ENCODE measurements around the gene NEB. TPM values are rescaled to one million over a fixed set of nuclear protein-coding genes. Genes with fewer than 3 reads are reported as not detected.

The NEB gene
- total and polyA plus RNA-seq, 2 of the 13 experiments (the other 11 are each of a cell fraction or from before 2014, with no cell fraction given): 0.21 to 0.24 TPM

GRCh38 chr2:151783133-151783520 is 48.9 kb upstream of the NEB start:
- CTCF ChIA-PET (ENCODE audit: low intra/inter-chr PET ratio, low total read pairs): no interaction called here
- 95% methylated on average over 2 of the region's 2 CpGs for WGBS (ENCODE audit: low lambda C conversion rate)
- TF ChIP-seq GTF2F1 (IDR thresholded peaks at IDR 0.05; ENCODE audit: low read length) (no peak), DRAP1 (CRISPR knock-in tag; IDR thresholded peaks at IDR 0.05) (no peak), DNMT1 (CRISPR knock-in tag; IDR thresholded peaks at IDR 0.05) (no peak), ZNF138 (CRISPR knock-in tag; IDR thresholded peaks at IDR 0.05; ENCODE audit: low read depth) (no peak), HMGXB4 (CRISPR knock-in tag; IDR thresholded peaks at IDR 0.05; ENCODE audit: borderline replicate concordance in 1 of 2, low read depth in 1 of 2) (no peak), BHLHE40 (IDR thresholded peaks at IDR 0.05; ENCODE audit: low read length) (no peak), PHB2 (IDR thresholded peaks at IDR 0.05; ENCODE audit: partially characterized antibody) (no peak), ZNF484 (CRISPR knock-in tag; IDR thresholded peaks at IDR 0.05; ENCODE audit: borderline replicate concordance, low read depth) (no peak), HOXA7 (CRISPR knock-in tag; IDR thresholded peaks at IDR 0.05) (no peak), TCF12 (IDR thresholded peaks at IDR 0.05) (no peak), TCF12 (CRISPR knock-in tag; IDR thresholded peaks at IDR 0.05) (no peak), FOXA1 (IDR thresholded peaks at IDR 0.05) (no peak), FOXA1 (CRISPR knock-in tag; IDR thresholded peaks at IDR 0.05) (no peak), ZMYM2 (CRISPR knock-in tag; IDR thresholded peaks at IDR 0.05) (no peak), SSRP1 (CRISPR knock-in tag; IDR thresholded peaks at IDR 0.05) (no peak), RFXANK (CRISPR knock-in tag; IDR thresholded peaks at IDR 0.05) (no peak)
- TF ChIP-seq, protein P1, sequence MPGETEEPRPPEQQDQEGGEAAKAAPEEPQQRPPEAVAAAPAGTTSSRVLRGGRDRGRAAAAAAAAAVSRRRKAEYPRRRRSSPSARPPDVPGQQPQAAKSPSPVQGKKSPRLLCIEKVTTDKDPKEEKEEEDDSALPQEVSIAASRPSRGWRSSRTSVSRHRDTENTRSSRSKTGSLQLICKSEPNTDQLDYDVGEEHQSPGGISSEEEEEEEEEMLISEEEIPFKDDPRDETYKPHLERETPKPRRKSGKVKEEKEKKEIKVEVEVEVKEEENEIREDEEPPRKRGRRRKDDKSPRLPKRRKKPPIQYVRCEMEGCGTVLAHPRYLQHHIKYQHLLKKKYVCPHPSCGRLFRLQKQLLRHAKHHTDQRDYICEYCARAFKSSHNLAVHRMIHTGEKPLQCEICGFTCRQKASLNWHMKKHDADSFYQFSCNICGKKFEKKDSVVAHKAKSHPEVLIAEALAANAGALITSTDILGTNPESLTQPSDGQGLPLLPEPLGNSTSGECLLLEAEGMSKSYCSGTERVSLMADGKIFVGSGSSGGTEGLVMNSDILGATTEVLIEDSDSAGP (CRISPR knock-in tag; IDR thresholded peaks at IDR 0.05; ENCODE audit: borderline replicate concordance): no peak

More at GRCh38 chr2:151783133-151783520, 48.9 kb upstream of the NEB start:
- no peaks in the 10 kb centered on the region for H3K4me1 ChIP-seq (ENCODE audit: insufficient read depth, low read length)
- H3K79me2 ChIP-seq (ENCODE audit: insufficient read depth, low read length): no peaks in the 10 kb centered on the region
- no peaks in the 10 kb centered on the region for H3K9me3 ChIP-seq (ENCODE audit: low read length)
- in situ Hi-C loops (cut with HindIII; ENCODE audit: extremely low pct_ligation_motif_present, low pct_unique_long_range_greater_than_20kb): no loop called here
- intact Hi-C loops (cut with micrococcal nuclease; ENCODE audit: unreplicated experiment): no loop called here
- peaks cover 3 to 8% of the 10 kb centered on the region in 2 experiments; a peak in 3 of 5 replicates for H3K36me3 ChIP-seq (replicated peaks in 1 of 2; ENCODE audit: control insufficient read depth in 1 of 2, insufficient read depth in 2 of 2, low read length in 2 of 2)
- no peaks in the 10 kb centered on the region for H3K27me3 ChIP-seq (ENCODE audit: control insufficient read depth in 1 of 2, insufficient read depth in 2 of 2, low read length in 2 of 2)
- no peak overlapping the region for H3K27ac ChIP-seq (ENCODE audit: extremely low read length, insufficient read depth, low read length)
- no peak for FAIRE-seq
- H2AFZ ChIP-seq (ENCODE audit: low read length): no peak overlapping the region
- no peak overlapping the region for H3K9ac ChIP-seq (ENCODE audit: insufficient read depth, low read depth, low read length)
- no peak for DNase-seq (ENCODE audit: low spot score)
- H4K20me1 ChIP-seq (ENCODE audit: insufficient read depth, low read length): no peaks in the 10 kb centered on the region
- H3K4me3 ChIP-seq (replicated peaks in 1 of 3; ENCODE audit: insufficient read depth in 1 of 3, low read depth in 2 of 3, low read length in 3 of 3): no peak overlapping the region
- no TSS peak for BruUV-seq (replicated peaks)
- ATAC-seq: no peak
- H3K4me2 ChIP-seq (ENCODE audit: low read depth, low read length): no peak overlapping the region
- POLR2A ChIA-PET: no interaction called here
